HuH-7 (cell line): ENCODE data around the gene TMEM235.
A peak's percentile ranks its signal among the peaks of the same experiment; 100 is the strongest.

Experiments used
- DNase-seq: peaks from one replicate; pipeline ENCODE4 v3.0.0; 2011; ENCODE audit warnings: low spot score

The TMEM235 gene

DNA sequence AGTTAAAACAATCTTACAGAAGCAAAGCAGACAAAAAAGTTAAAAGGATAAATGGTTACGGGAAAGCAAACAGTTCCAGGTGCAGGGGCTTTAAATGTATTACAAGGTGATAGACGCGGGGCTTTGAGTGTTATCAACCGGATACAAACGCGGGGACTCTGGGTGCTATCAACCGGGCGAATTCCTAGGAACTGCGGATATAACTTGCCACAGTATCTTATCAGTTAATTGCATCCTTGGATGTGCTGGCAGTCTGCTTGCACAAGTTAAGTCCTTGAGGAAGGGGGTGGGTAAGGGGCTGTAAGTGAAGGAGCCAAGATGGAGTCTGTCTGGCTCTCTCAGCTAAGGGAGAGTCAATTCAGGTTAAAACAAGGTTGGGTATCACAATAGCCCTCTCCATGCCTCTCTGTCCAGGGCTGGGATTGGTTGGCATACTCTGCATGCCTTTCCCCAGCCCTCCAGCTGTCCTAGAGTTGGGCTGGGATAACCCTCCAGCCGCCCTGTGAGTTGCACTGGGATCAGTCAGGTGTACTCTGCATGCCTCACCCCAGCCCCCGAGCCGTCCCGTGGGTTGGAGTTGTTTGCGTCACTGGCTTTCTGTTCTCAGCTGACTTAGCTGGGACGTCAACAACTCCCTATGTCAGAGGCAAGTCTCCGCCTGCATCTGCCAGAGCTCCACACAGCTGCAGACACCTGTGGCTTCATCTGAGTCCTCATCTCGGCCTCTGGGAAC, 40.9 kb downstream of the TMEM235 start:
- DNase-seq, result no peak

DNA sequence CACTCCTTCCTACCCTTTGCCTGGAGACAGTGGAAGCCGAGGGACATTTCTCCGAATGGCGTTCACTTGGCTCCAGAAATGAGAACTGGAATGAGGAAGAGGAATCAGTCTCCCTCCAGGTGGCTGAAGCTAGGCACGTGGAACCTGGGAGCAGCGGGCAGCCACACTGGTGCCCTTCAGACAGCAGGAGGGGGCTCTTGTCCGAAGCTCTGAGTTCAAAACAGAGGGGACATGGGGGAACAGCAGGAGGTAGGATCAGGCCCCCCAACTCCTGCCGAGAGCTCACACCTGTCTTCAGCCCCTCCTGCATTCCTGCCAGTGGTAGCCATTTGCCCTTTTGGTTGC, 41.5 kb downstream of the TMEM235 start:
- no peak for DNase-seq

DNA sequence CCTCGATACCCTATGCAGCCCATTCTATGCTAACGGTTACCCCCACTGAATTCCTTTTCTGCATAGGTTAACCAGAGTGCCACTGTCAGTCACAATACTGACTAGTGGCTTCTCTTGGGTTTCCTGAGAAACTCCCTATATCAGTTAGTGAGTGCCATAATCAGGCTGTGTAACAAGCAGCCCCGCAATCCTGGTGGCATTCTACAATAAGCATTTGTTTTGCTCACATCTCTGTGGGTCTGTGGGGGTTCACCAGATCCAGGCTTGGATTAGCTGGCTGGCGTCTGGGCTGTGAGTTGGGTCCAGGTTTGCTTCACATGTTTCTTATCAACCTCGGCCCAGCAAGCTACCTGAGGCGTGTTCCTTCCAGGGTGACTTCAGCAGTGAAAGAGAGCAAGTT, 42.4 kb downstream of the TMEM235 start:
- DNase-seq, result no peak

DNA sequence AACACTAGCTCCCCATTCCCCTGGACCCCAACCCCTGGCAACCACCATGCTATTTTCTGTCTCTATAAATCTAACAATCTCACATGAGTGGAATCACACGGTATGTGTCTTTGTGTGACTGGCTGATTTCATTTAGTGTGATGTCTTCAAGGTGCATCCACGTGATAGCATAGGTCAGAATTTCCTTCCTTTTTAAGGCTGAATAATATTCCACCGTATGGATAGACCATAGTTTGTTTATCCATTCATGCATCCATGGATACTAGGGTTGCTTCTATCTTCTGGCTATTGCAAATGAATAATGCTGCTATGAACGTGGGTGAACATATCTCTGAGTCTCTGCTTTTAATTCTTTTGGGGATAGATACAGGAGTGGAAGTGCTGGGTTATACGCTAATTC, 43.9 kb downstream of the TMEM235 start:
- no peak for DNase-seq

DNA sequence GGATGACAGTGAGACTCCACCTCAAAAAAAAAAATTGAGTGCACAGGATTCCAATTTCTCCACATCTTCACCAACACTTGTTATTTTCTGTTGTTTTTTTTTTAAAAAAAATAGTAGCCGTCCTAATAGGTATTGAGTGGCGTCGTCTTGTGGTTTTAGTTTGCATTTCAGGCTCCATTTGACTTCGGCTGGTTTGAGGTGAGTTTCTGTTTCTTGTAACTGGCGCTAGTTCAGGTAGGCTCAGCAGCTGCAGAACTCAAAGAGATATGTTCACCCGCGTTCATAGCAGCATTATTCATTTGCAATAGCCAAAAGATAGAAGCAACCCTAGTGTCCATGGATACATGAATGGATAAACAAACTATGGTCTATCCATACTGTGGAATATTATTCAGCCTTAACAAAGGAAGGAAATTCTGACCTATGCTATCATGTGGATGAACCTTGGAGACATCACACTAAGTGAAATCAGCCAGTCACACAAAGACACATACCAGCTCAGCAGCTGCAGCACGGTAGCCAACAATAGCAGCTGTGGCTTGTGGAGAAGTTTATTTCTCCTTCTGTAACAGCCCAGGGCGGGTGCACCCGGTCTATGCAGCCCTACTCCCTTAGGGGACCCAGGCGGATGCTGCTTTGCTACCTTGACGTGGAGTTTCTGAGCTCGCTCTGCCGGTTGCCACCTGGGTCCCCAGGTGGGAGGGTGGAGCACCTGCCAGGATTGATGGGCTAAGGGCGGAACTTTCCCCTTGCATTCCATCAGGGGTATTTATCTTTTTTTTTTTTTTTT, 44.9 kb downstream of the TMEM235 start:
- DNase-seq, result no peak

DNA sequence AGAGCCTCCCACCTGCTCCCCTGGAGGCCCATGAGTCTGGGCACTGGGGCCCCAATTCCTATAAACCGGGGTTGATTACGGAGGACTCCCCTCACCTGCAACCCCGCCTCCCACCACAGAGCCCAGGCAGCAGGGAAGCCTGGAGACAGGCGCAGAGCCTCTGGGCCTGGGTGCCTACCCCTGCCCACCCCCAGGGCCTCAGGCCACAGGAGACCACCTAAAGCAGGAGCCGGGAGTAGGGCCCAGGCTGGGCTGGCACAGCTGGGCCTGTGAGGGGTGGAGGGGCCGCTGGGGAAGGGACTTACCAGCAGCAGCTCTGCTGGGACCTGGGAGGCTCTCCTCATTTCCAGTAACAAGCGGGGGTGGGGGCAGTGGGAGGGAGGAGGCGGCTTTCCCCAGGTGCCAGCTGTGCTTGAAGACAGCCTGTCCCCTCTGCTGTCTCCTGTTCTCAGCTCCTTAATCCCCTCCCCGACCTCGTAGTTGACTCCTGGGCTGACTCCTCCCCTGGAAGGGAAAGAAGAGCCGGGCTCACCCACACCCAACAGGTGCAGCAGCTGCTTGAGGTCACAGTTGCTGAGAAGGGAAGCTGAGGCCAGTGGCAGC, 46.8 kb downstream of the TMEM235 start:
- no peak for DNase-seq

DNA sequence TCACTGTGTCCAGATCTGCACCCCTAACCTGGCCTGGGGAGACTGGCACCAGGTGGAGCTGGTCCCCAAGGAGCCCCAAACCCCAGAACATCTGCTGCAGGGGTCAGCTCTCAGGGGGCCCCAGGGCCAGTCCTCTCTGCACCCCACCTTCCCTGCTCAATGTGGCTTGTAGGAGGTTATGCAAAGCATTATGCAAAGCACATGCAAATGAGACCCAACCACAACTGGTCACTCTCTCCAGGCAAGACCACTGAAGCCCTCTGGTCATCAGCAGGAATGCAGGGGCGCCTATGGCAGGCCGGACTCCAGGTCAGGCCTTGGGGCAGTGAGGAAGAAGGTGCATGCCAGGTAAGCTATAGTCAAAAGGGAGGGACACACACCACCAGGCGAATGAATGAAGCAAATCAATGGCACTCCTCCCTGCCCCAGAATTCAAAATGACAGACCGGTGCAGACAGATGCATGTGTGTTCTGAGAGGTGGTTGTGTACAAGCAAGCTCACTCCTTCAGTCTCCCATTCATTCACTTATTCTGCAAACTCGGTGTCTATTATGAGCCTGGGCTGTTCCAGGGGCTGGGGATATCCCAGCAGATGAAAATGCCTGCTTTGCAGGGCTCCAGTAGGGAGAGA, 48.0 kb downstream of the TMEM235 start:
- DNase-seq, result no peak

- no peak for DNase-seq
Observed at GRCh38 chr17:78281249-78281845, 49.9 kb downstream of the TMEM235 start.

- DNase-seq, result no peak
Observed at GRCh38 chr17:78284146-78284545, 52.7 kb downstream of the TMEM235 start.

DNA sequence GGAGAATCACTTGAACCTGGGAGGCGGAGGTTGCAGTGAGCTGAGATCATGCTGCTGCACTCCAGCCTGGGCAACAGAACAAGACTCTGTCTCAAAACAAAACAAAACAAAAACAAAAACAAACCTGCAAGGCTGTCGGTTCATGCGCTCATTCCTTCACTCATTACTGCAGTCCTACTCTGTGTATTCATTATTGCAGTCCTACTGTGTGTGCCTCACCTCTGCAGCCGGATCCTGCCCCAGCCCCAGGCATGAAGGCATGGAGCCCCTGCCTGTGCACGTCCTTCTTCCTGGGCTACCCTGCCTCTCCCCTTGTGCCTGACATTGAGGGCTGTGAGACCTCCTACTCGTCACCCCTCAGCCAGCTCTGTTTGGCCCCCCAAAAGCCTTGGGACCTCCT, 57.6 kb downstream of the TMEM235 start:
- no peak for DNase-seq

DNA sequence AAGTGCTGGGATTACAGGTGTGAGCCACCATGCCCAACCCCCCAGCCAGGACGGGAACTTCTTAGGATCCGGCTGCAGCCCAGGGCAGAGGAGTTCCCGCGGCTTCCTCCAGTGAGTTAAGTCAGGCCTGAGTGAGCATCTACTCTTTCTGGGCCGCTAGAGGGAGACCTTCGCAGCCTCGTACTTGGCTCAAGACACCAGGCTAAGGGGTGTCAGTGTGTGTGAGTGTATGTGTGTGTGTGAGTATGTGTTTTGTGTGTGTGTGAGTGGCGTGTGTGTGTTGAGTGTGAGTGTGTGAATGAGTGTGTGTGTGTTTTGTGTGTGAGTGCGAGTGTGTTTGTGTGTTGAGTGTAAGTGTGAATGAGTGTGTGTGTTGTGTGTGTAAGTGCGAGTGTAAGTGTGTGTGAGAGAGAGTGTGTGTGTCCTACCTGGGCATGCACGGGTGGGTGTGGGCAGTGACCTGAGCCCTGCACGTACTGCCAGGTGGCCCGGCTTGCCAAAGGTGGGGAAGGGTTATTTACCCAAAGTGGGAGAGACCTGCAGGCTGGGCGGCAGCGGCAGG, 58.5 kb downstream of the TMEM235 start:
- DNase-seq, result peak; percentile 79
